Activated CD8-positive, alpha-beta T cell treated with anti-CD3 and anti-CD28 coated beads, Interleukin-2, amount 10 ng/mL, durations not matched to agents 7 days and 5 days (primary cell): Measurements from ENCODE around the gene SCLY. TPM values are rescaled to one million over a fixed set of nuclear protein-coding genes. Genes with fewer than 3 reads are reported as not detected.
A peak's percentile ranks its signal among the peaks of the same experiment; 100 is the strongest.
"Not testable (repeated sequence)": the region's sequence is repeated elsewhere in the genome, so short reads cannot be mapped to it uniquely, and the experiment has no call there.

Experiments used
- ATAC-seq: fragments of 150-1000 bp; cut with Tn5 transposase; one replicate; pipeline ENCODE4 v1.10.0; 2021; ENCODE audit warnings: moderate library complexity
- CTCF ChIA-PET: fragments of 350-600 bp; sonication (Branson Sonifier 250); formaldehyde crosslinking; loops from one replicate; lab custom pipeline; 2021; ENCODE audit warnings: antibody characterized with exemption; lab: Charles Lee
- POLR2A ChIA-PET: fragments of 350-600 bp; sonication (Branson Sonifier 250); formaldehyde crosslinking; loops from one replicate; lab custom pipeline; 2021; ENCODE audit warnings: antibody characterized with exemption; lab: Charles Lee
- DNase-seq: peaks from one replicate; pipeline ENCODE4 v3.0.0-alpha.2; 2020
- H3K27ac Mint-ChIP-seq: one replicate; pipeline ENCODE4 v1.8.0; 2021; ENCODE audit warnings: mild to moderate bottlenecking, mixed read lengths
- H3K27me3 Mint-ChIP-seq: one replicate; pipeline ENCODE4 v1.8.0; 2021; ENCODE audit warnings: low read depth, mixed read lengths
- H3K36me3 Mint-ChIP-seq: one replicate; pipeline ENCODE4 v1.8.0; 2021; ENCODE audit warnings: low read depth, mixed read lengths
- H3K4me1 Mint-ChIP-seq: one replicate; pipeline ENCODE4 v1.8.0; 2021; ENCODE audit warnings: low read depth, mixed read lengths
- H3K4me3 Mint-ChIP-seq: one replicate; pipeline ENCODE4 v1.8.0; 2021; ENCODE audit warnings: mild to moderate bottlenecking, mixed read lengths
- H3K9me3 Mint-ChIP-seq: one replicate; pipeline ENCODE4 v1.8.0; 2022; ENCODE audit warnings: mixed read lengths; ENCODE audit not compliant: insufficient read depth
- total RNA-seq, 2 experiments: library from RNA; stranded (reverse); gene quantifications; one replicate each; pipeline ENCODE4 v1.2.3, GENCODE V29; 2021

Gene SCLY
- total RNA-seq, 2 experiments from 2014 or later, result 34.1 to 40.4 TPM

GRCh38 chr2:238042849-238043584, 17.8 kb upstream of the SCLY start:
- Mint-ChIP-seq H3K36me3 (peaks cover 44% of the 10 kb centered on the region), H3K27ac (no peak overlapping the region), H3K4me1 (peaks cover 2% of the 10 kb centered on the region), H3K4me3 (no peak overlapping the region), H3K27me3 (no peaks in the 10 kb centered on the region), H3K9me3 (peaks cover 6% of the 10 kb centered on the region)
- ChIA-PET CTCF (no interaction called here), POLR2A (no interaction called here)
- no peak for ATAC-seq
- DNase-seq, result no peak

- ATAC-seq, result no peak
- no peaks in the 10 kb centered on the region for H3K27me3 Mint-ChIP-seq
- peaks cover 42% of the 10 kb centered on the region for H3K36me3 Mint-ChIP-seq
Observed at GRCh38 chr2:238043851-238044250, 16.9 kb upstream of the SCLY start.

DNA sequence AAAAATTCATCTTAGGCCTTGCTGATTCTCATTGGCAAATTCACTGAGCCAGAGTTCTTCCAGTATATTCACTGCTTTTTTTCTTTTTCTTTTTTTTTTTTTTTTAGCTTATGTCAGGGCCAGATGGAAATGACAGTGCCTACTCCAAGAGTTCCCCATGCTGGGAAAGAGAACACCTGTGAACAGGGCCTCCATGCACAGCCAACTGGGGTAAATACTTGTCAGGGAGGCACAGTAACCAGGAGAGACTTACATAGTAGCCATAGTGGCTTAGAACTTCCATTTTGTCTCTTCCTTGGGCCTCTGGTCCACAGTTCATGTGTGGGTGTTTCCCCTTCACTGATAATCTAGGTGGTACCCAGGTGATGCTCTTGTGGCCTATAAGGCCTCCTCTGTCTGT, 15.2 kb upstream of the SCLY start:
- ChIA-PET POLR2A (no interaction called here), CTCF (interaction anchor here (1.3 kb wide), 1 partner anchor 19 kb away, joined by 3 read pairs; no protein-coding TSS in a partner anchor)
- Mint-ChIP-seq H3K4me1 (peaks cover 2% of the 10 kb centered on the region), H3K9me3 (peaks cover 7% of the 10 kb centered on the region), H3K27ac (no peak overlapping the region), H3K36me3 (peaks cover 38% of the 10 kb centered on the region), H3K27me3 (no peaks in the 10 kb centered on the region), H3K4me3 (no peak overlapping the region)
- no peak for ATAC-seq
- DNase-seq, result no peak

More at GRCh38 chr2:238043851-238044250, 16.9 kb upstream of the SCLY start:
- Mint-ChIP-seq H3K9me3 (peaks cover 7% of the 10 kb centered on the region), H3K4me3 (no peak overlapping the region), H3K27ac (no peak overlapping the region), H3K4me1 (peaks cover 2% of the 10 kb centered on the region)
- ChIA-PET CTCF (no interaction called here), POLR2A (interaction anchor here (1.2 kb wide), 1 partner anchor 10 kb away, joined by 3 read pairs; no protein-coding TSS in a partner anchor)
- DNase-seq, result no peak

GRCh38 chr2:238046725-238047270, 14.0 kb upstream of the SCLY start:
- H3K9me3 Mint-ChIP-seq, result peaks cover 7% of the 10 kb centered on the region
- ATAC-seq, result no peak
- H3K4me1 Mint-ChIP-seq, result peaks cover 2% of the 10 kb centered on the region
- H3K27ac Mint-ChIP-seq, result no peak overlapping the region
- no peak for DNase-seq
- ChIA-PET CTCF (interaction anchor here (1.3 kb wide), 1 partner anchor 18 kb away, joined by 3 read pairs; no protein-coding TSS in a partner anchor), POLR2A (interaction anchor here (0.7 kb wide), 1 partner anchor 108 kb away, joined by 4 read pairs; no protein-coding TSS in a partner anchor)
- H3K27me3 Mint-ChIP-seq, result no peaks in the 10 kb centered on the region
- no peak overlapping the region for H3K4me3 Mint-ChIP-seq
- H3K36me3 Mint-ChIP-seq, result peaks cover 29% of the 10 kb centered on the region

GRCh38 chr2:238053191-238053776, 7.5 kb upstream of the SCLY start:
- ATAC-seq, result no peak
- Mint-ChIP-seq H3K36me3 (peaks cover 2% of the 10 kb centered on the region), H3K27ac (no peak overlapping the region), H3K9me3 (no peaks in the 10 kb centered on the region), H3K4me3 (no peak overlapping the region), H3K27me3 (peaks cover 19% of the 10 kb centered on the region), H3K4me1 (peaks cover 3% of the 10 kb centered on the region)
- POLR2A ChIA-PET, result interaction anchor here (0.5 to 1.2 kb wide), 4 partner anchors 9 to 36 kb away, joined by 3 to 6 read pairs (median 4); no protein-coding TSS in a partner anchor
- DNase-seq, result no peak
- CTCF ChIA-PET, result interaction anchor here (1.0 kb wide), 2 partner anchors 20 to 210 kb away, joined by 3 to 4 read pairs; no protein-coding TSS in a partner anchor

DNA sequence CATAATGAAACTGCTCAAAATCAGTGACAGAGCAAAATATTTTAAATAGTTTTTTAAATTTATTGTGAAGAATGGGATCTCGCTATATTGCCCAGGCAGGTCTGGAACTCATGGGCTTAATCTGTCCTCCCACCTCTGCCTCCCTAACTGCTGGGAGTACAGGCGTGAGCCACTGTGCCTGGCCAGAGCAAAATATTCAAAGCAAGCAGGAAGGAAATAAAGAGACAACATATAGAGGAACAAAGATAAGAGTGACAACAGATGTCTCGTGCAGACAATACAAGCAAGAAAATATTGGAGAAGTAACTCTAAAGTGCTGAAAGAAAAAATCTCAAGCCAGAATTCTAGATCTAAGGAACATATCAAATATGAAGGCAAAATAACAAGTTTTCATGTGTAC, 5.0 kb upstream of the SCLY start:
- POLR2A ChIA-PET, result interaction anchor here (0.7 kb wide), 1 partner anchor 23 kb away, joined by 3 read pairs; no protein-coding TSS in a partner anchor
- H3K27me3 Mint-ChIP-seq, result peaks cover 19% of the 10 kb centered on the region
- H3K36me3 Mint-ChIP-seq, result peaks cover 8% of the 10 kb centered on the region
- ATAC-seq (no peak), DNase-seq (no peak)
- H3K27ac Mint-ChIP-seq, result no peak overlapping the region
- H3K9me3 Mint-ChIP-seq, result no peaks in the 10 kb centered on the region
- peaks cover 17% of the 10 kb centered on the region for H3K4me1 Mint-ChIP-seq
- CTCF ChIA-PET, result interaction anchor here (0.6 to 1.2 kb wide), 3 partner anchors 12 to 239 kb away, joined by 3 read pairs; no protein-coding TSS in a partner anchor
- no peak overlapping the region for H3K4me3 Mint-ChIP-seq

DNA sequence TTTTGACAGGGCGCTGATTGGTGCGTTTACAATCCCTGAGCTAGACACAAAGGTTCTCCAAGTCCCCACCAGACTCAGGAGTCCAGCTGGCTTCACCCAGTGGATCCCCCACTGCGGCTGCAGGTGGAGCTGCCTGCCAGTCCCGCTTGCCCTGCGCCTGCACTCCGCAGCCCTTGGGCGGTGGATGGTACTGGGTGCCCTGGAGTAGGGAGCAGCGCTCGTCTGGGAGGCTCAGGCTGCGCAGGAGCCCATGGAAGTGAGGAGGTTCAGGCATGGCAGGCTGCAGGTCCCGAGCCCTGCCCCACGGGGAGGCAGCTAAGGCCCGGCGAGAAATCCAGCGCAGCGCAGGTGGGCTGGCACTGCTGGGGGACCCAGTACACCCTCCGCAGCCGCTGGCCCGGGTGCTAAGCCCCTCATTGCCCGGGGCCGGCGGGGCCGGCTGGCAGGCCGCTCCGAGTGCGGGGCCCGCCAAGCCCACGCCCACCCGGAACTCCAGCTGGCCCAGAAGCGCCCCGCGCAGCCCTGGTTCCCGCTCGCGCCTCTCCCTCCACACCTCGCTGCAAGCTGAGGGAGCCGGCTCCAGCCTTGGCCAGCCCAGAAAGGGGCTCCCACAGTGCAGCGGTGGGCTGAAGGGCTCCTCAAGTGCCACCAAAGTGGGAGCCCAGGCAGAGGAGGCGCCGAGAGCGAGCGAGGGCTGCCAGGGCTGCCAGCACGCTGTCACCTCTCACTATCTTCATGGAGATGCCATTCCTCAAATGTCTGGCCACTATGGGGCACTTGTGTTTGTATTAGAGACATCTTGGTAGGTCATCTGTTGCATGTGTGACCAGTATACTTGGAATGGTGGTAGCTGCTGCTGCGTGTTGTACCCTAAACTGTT, 2.9 kb upstream of the SCLY start:
- H3K4me1 Mint-ChIP-seq, result peaks cover 33% of the 10 kb centered on the region
- H3K27ac Mint-ChIP-seq, CTCF ChIA-PET, H3K9me3 Mint-ChIP-seq, DNase-seq, H3K4me3 Mint-ChIP-seq, ATAC-seq, H3K36me3 Mint-ChIP-seq, POLR2A ChIA-PET: not testable (repeated sequence)
- H3K27me3 Mint-ChIP-seq, result peaks cover 19% of the 10 kb centered on the region

- CTCF ChIA-PET, result no interaction called here
- Mint-ChIP-seq H3K4me3 (peak overlapping the region; percentile 84), H3K36me3 (peaks cover 17% of the 10 kb centered on the region), H3K27ac (no peak overlapping the region), H3K4me1 (peaks cover 48% of the 10 kb centered on the region), H3K27me3 (peaks cover 12% of the 10 kb centered on the region), H3K9me3 (no peaks in the 10 kb centered on the region)
- DNase-seq (no peak), ATAC-seq (no peak)
- POLR2A ChIA-PET, result no interaction called here
Observed at GRCh38 chr2:238059505-238059904, 1.3 kb upstream of the SCLY start.

- peaks cover 22% of the 10 kb centered on the region for H3K36me3 Mint-ChIP-seq
- DNase-seq (no peak), ATAC-seq (no peak)
- peaks cover 49% of the 10 kb centered on the region for H3K4me1 Mint-ChIP-seq
- H3K27me3 Mint-ChIP-seq, result peaks cover 12% of the 10 kb centered on the region
- ChIA-PET CTCF (interaction anchor here (0.5 kb wide), 1 partner anchor 117 kb away, joined by 3 read pairs; no protein-coding TSS in a partner anchor), POLR2A (interaction anchor here (0.8 to 2.4 kb wide), 6 partner anchors 9 to 143 kb away, joined by 3 to 9 read pairs (median 4); partner anchors contain the start of gene ILKAP)
- H3K4me3 Mint-ChIP-seq, result peak overlapping the region; percentile 84
- H3K9me3 Mint-ChIP-seq, result no peaks in the 10 kb centered on the region
- peak overlapping the region; percentile 85 for H3K27ac Mint-ChIP-seq
Observed at GRCh38 chr2:238060096-238060541, 682 bp upstream of the SCLY start.

DNA sequence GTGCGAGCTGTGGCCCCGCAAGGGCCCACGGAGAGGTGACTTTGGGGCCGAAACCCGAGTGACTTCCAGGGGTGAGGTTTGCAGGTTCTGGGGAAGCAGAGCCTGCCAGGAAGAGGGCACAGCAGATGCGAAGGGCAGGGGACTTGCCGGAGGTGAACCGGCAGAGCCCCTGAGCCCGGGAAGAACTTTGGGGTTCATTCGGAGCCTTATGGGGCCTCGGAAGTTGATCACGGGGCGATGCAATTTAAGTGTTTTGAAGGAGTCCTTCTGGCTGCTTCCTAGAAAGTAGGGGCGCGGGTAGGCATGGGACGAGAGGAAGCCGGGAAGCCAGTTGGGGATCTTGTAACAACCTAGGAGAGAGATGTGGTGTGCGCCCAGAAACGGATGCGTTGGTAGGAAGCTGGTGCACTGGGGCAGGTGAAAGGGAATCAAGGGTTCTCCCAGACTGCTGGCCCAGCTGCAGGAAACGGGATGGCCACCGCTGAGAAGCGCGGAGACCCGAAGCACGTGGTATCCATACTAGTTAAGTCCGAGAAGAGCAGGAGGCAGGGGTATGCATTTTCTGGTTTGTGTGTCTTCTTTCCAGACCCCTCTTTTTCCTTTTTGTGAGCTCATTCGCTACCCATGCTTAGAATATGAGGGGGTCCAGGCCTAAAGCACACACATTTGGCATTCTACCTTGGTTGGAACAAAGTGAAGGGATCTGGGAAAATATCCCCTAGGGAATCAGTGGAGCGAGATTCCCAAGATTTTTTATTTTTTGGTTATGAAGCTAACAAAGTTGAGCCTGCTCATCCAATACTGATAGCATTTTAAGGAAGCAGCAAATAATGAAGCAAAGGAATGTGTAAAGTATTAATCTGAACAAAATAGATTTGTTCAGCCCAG, 758 bp downstream of the SCLY start:
- ChIA-PET CTCF (interaction anchor here (0.7 to 1.0 kb wide), 5 partner anchors 10 to 94 kb away, joined by 3 to 6 read pairs (median 3); no protein-coding TSS in a partner anchor), POLR2A (interaction anchor here (0.7 to 2.4 kb wide), 8 partner anchors 8 to 142 kb away, joined by 3 to 9 read pairs (median 4); partner anchors contain the start of gene ILKAP)
- H3K36me3 Mint-ChIP-seq, result peaks cover 33% of the 10 kb centered on the region
- peaks cover 55% of the 10 kb centered on the region for H3K4me1 Mint-ChIP-seq
- peak overlapping the region; percentile 84 for H3K4me3 Mint-ChIP-seq
- DNase-seq, result peak; percentile 47
- ATAC-seq, result peak; percentile 13
- peak overlapping the region; percentile 81 for H3K27ac Mint-ChIP-seq
- peaks cover 6% of the 10 kb centered on the region for H3K27me3 Mint-ChIP-seq
- H3K9me3 Mint-ChIP-seq, result no peaks in the 10 kb centered on the region
